CMK (cell line): Measurements from ENCODE around the gene IGFL1.
"Not testable (repeated sequence)": the region's sequence is repeated elsewhere in the genome, so short reads cannot be mapped to it uniquely, and the experiment has no call there.

Source experiments
- DNase-seq: peaks from one replicate; pipeline ENCODE4 v3.0.0-alpha.2; 2010; ENCODE audit warnings: low read depth

The IGFL1 gene

DNA sequence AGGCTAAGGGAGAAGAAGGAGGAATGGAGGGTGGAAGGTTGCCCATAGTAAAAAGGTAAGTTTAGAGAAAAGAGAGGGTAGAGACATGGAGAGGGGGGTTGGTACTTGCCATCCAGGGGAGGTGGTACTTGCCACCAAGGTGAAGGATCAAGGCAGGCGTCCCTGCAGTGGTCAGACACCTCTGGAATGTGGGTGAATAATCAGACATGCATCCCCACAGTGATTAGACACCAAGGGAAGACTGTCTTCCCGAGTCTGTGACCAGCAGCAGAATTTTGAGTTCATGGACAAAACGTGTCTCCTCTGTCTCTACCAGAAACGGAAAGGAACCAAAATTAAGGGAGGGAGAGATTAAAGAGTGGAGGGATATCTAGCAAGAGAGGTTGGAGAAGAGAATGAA is 27.1 kb upstream of the IGFL1 start:
- DNase-seq, result no peak

DNA sequence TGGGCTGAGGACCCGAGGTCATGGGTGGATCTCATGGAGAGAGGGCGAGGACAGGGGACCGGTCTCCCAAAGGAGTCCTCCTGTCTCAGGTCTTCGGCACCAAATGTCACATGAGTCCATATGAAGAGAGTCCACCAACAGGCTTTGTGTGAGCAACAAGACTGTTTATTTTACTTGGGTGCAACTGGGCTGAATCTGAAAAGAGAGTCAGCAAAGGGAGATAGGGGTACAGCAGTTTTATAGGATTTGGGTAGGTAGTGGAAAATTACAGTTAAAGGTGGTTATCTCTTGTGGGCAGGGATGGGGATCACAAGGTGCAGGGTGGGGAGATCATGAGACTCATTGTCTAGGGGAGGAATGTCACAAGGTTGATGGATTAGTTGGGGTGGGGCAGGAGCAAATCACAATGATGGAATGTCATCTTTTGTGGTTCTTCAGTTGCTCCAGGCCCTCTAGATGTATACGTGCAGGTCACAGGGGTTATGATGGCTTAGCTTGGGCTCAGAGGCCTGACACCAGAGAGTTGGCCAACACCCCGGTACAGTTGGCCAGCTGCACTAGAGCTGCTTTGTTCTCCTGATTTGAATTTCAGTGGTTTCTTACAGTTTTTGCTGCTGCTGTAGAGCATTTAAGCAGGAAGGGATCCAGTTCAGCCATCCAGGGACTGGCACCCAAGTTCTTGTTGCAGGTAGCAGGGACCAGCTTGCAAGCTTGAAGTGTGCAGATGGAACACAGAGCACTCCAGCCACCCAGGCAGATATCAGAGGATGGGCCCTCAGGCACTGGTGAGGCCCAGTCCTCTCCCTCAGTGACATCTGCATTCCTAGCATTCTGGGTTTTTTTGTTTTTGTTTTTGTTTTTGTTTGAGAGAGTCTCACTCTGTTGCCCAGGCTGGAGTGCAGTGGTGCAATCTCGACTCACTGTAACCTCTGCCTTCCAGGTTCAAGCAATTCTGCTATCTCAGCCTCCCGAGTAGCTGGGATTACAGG is 26.4 kb upstream of the IGFL1 start:
- DNase-seq, result no peak

DNA sequence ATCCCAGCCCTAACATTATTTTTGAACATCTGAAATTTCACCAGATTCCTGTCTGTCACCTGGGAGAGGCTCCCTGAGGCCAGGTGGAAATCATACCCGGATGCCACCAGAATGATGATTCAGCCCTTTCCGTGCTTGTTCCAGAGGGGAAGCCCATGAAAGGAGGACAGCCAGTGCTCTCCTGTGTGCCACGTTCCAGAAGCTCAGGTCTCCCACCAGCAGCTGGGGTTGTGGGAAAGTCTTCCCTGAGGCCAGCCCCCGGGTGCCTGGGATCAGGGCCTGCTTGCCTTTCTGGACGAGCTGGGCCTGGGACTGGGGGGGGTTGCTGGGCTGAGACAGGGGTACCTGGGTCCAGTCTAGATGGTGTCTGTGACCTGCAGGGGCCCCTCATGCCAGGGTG is 25.5 kb upstream of the IGFL1 start:
- DNase-seq, result no peak

DNA sequence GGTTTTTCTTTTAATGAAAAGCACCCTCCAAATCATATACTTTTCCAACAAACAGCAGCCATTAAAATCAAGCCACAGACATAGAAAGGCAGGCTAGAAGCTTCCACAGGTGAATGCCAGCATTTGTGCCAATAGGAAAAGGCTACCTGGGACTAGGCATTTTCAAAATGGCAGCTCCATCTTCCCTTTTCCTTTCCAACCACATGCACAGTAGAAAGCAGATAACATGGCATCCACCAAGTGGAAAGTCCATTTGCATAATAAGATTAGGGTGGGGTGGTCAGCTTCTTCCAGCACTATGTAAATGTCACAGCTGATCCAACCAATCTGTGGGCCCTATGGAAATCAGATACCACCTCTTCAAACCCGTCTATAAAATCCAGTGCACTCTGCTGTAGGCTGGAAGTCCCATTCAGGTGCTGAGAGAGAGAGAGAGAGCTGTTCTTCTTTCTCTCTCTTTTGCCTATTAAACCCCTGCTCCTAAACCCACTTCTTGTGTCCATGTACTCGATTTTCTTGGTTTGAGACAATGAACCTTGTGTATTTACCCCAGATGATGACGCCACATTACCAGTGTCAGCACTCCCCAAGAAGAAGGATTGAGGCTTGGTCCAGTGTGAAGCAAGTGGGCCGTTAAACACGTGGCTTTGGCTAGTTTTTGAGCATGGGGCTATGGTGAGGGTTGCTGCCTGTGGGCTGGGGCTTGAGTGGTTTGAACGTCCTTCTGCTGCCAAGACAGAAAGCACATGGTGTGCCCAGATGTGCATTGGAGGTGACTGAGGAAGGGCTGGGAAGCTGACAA is 24.2 kb upstream of the IGFL1 start:
- DNase-seq, result no peak

DNA sequence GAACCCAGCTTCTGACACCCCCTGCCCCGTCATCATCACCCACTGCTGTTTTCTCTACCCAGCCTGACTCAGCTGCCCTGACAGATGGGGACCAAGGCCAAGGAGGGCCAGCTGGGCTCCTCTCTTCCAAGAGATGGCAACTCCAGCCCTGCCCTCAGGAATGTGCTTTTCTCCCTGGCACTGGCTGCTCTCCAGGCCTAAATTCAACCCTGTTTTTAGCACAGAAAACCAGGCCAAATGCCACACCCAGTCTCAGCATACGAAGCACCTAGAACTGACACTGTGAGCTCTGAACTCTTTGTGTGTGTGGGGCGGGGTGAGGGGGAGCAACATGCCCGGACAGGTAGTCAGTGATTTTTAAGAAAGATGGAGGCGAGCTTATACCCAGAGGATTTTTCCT is 23.4 kb upstream of the IGFL1 start:
- no peak for DNase-seq

GRCh38 chr19:46206682-46207081 is 22.9 kb upstream of the IGFL1 start:
- no peak for DNase-seq

- not testable (repeated sequence) for DNase-seq
Observed at GRCh38 chr19:46207858-46208257, 21.7 kb upstream of the IGFL1 start.

- DNase-seq, result no peak
Observed at GRCh38 chr19:46209051-46209450, 20.5 kb upstream of the IGFL1 start.

- DNase-seq, result no peak
Observed at GRCh38 chr19:46209472-46209871, 20.1 kb upstream of the IGFL1 start.

DNA sequence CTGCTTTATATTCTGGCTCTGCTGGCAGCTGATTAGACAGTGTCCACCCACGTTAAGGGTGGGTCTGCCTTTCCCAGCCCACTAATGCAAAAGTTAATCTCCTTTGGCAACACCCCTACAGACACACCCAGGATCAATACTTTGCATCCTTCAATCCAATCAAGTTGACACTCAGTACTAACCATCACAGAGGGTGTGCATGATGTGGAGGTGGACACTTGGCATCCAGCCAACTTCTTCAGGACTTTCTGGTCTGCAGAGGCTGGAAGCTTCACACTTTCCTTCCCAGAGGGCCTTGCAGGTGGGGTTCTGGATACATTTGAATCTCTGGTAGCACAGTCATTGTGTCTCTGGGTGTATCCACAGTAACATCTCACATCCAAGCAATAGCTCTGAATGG is 18.9 kb upstream of the IGFL1 start:
- no peak for DNase-seq

- DNase-seq, result no peak
Observed at GRCh38 chr19:46211201-46211881, 18.2 kb upstream of the IGFL1 start.

- DNase-seq, result not testable (repeated sequence)
Observed at GRCh38 chr19:46212592-46212991, 16.9 kb upstream of the IGFL1 start.

DNA sequence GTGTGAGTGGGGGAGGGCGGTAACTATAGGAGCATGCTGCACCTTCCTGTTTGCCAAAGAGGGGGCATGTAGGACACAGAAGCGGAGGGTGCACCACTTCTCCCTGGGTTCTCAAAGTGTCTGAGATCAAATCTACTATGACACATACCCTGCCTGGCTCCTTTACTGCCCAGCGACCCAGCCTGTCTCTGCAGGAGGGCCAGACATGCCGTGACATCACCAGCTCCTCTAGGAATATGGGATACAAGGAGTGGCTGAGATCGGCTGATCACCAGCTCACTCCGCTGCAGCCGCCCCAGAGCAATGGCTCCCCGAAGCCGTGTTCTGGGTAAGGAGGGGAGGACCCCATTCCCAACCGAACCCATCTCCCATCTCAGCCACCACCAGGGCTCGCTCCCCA is 16.4 kb upstream of the IGFL1 start:
- DNase-seq, result no peak

GRCh38 chr19:46213806-46214205 is 15.7 kb upstream of the IGFL1 start:
- DNase-seq, result no peak

DNA sequence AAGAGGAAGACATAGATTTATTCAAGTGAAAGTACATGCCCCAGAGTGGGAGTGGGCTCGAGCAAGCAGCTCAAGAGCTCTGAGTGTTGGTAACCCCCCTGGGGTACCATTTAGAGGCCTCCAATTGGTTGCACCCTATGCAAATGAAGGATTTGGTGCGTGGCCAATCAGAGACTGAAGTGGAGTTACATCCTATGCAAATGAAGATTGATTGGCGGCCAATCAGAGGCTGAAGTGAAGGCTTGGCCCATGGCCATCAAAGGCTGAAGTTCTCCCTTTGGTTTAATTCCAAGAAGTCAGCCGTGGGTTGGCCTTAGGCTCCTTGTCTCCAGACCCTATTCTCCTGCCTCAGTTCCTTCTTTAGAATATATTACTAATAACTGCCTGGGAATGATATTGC is 12.9 kb upstream of the IGFL1 start:
- DNase-seq, result no peak

- DNase-seq, result no peak
Observed at GRCh38 chr19:46217476-46217875, 12.1 kb upstream of the IGFL1 start.

DNA sequence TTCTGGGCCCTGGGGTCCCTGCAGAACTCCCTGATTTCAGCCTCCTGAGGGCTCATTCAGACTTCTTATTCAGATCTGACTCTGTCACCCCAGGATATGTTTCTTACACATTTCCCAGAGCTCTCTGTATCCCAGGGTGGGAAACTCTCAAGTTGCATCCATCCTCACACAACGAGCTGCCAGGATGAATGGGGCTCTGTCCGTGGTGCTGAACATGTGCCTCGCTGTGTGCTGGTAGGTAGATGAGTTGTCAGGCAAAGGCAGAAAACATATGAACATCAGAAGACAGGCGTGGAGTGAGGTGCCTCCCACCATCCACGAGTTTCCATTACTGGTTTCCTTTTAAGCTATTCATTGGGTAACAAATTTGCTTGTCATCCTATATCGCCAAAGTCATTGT is 11.4 kb upstream of the IGFL1 start:
- no peak for DNase-seq

DNA sequence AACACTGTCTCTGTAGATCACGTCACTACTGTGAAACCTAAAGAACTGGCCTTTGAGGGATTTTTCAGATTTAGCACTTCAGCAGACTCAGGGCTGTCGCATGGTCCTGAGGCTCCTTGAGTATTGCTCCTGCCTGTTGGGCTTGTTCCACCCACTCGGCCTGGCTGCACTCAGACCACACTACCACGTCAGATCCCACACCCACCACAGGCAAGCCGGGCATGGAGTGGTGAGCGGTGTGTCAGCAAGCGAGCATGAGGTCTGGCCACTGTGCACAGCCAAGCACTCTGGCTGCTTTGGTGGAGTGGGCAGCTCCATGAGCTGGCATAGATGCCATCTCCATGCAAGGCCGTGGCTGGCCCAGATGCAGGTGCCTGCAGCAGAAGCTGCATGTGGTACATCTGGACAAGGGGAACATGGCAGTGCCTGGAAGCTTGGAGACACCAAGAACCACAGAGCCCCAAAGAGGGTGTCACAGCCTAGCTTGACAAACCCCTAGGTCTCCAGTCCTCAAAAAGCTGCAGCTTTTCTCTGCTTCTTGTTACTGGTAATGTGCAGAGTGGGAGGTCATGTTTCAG is 9.4 kb upstream of the IGFL1 start:
- DNase-seq, result no peak

- DNase-seq, result no peak
Observed at GRCh38 chr19:46221152-46221551, 8.4 kb upstream of the IGFL1 start.

GRCh38 chr19:46221981-46222610 is 7.4 kb upstream of the IGFL1 start:
- no peak for DNase-seq

DNA sequence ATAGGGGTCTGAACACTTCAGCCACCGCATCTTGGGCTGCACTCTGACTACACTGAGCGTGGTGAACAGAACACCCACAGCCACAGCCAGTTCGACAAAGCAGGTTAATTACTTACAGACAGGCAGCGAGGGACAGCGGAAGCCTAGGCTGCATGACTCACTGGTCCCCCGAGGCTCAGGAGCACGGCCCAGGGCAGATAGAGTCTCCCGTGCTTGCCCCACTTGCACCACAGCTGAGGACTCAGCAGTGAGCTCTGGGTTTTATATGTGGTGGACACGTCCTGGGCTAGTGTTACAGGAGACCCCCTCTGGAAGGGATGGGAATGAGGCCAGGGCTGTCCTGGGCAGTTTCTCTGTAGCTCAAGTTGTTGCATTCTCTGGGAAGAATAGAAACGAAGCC is 5.8 kb upstream of the IGFL1 start:
- not testable (repeated sequence) for DNase-seq

- DNase-seq, result no peak
Observed at GRCh38 chr19:46224773-46225172, 4.8 kb upstream of the IGFL1 start.
